Stimulated activated CD8-positive, alpha-beta memory T cell treated with anti-CD3 and anti-CD28 coated beads, Interleukin-2, amount 100 ng/mL, for 48 hours (primary cell): Measurements from ENCODE around the gene EIF3I.

Experiments
- DNase-seq, 2 donors: peaks; one replicate each; pipeline ENCODE4 v3.0.0-alpha.2; 2020; ENCODE audit warnings: low read depth in 2 of 2

EIF3I gene

DNA sequence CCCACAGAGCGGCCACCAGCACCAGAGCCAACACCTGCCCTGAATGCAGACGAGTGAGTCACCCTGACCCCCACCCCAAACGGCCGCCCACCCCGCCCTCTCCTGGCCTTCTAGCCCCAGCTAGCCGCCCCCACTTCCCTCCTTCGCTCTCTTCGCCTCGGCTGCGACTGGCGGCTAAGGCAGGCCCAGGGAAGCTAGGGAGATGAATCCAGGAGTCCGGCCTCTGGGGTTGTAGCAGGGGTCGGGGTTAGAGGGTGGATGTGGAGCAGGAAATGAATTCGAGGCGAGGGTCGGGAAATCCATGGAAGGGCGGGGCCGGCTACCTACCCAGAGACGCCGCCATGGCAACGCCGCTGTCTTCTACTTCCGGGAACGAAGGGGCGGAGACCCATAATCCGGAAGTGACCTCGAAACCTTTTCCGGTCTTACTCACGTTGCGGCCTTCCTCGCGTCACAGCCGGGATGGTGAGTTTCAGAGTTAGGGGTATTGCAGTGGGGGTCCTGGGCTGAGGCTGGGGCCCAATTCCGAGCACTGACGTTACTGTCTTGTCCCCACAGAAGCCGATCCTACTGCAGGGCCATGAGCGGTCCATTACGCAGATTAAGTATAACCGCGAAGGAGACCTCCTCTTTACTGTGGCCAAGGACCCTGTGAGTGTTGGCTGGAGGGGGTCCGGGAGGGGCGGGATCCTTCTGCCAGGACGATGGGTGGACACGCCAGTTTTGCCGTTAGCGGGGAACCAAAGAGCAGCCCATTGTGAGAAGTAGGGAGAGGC, at the start of gene EIF3I, which contains the start of gene TMEM234:
TSS of gene EIF3I (plus strand) at position 428 of the 776 bp plus-strand sequence. CDS start at position 463, 35 bp downstream.
TSS of gene TMEM234 (minus strand) at position 374 of the 776 bp plus-strand sequence. CDS start at position 343, 31 bp downstream.
- DNase-seq, result peak; percentile 81 to 88

- DNase-seq, result no peak
Measured at GRCh38 chr1:32172621-32173245, 49.5 kb upstream of the EIF3I start.

- DNase-seq, result no peak
Measured at GRCh38 chr1:32178380-32179192, 43.6 kb upstream of the EIF3I start.

DNA sequence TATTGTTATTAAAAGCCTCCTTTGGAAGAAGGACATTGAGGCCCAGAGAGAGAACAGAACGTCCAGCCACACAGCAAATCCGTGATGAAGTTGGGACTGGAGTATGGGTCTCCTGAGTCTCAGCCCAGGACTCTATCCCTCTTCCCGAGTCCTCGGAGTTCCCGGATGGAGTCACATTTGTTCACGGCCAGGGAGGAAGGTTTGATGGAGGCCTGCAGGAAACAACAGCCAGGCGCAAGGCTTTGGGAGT, 43.1 kb upstream of the EIF3I start:
- no peak for DNase-seq

- DNase-seq, result peak; percentile 90
Measured at GRCh38 chr1:32179443-32180185, 42.6 kb upstream of the EIF3I start, which contains the start of gene TXLNA. Gene TXLNA, plus strand, starts transcription at chr1:32179675. Its CDS starts 671 bp downstream, at chr1:32180346.

DNA sequence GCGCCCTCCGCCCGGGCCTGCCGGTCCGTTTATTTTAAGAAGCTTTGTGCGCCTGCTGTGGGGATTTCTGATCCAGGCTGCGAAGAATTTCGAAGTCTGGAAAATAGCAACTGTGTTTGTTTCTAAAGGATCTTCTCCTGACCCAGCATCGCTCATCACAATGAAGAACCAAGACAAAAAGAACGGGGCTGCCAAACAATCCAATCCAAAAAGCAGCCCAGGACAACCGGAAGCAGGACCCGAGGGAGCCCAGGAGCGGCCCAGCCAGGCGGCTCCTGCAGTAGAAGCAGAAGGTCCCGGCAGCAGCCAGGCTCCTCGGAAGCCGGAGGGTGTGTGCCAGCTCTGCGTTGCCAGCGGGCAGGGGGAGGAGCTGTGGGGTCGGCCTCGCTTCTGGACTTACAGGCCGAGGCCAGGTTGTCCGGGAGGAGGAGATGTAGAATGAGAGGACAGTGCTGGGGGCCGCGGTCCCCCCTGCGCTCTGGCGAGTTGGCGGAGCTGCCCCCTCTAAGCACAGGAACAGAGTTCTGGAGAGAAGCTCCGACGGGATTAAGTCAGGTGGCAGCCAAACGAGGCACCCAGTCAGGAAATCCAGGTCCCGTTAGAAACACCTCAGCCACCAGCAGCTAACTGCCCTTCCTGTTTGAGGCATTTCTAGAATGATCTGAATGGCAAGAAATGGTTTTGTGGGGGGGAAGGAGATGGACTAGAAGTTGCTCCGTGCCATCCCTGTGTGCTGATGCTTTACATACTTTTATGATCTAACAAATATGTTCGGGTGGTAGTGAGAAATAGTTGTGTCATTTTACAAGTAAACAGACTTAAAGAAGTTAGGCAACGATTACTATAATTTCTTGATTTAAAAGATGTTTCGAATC, 41.8 kb upstream of the EIF3I start:
- no peak for DNase-seq

- no peak for DNase-seq
Measured at GRCh38 chr1:32181065-32181464, 41.1 kb upstream of the EIF3I start.

GRCh38 chr1:32181563-32181962, 40.6 kb upstream of the EIF3I start:
- DNase-seq, result no peak

DNA sequence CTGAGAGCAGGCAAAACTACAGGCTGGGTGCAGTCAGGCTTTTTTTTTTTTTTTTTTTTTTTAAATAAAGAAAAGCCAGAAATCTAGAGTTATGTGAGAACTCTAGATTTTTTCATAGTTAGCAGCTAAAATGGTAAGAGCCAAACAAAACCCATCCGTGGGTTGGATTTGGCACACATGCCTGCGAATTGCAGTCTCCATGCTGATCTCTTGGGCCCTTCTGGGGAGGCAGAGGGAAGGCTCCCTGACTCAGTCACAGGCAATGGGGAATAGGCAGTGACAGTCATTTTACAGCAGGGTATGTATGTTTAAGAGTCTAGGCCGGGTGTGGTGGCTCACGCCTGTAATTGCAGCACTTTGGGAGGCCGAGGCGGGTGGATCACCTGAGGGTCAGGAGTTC, 40.1 kb upstream of the EIF3I start:
- DNase-seq, result no peak

DNA sequence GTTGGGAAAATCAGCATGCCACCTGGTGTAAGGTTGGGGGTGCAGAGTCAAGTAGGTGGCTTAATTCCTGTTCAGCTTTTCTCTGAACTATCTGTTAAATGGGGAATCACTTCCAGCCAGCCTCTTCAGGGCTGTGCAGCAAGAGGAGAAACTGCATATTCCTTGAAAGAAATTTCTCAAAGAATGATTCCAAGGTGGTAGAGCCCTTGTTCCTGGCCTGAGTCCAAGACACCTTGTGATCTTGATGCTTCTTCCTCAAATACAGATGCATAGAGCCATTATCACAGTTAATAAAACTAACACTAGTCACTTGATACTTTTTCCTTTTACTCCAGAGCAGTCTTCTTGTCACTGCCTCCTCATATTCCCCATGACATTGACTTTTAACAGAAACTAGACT, 37.6 kb upstream of the EIF3I start:
- no peak for DNase-seq

GRCh38 chr1:32186077-32186476, 36.1 kb upstream of the EIF3I start:
- DNase-seq, result no peak

- DNase-seq, result no peak
Measured at GRCh38 chr1:32186491-32186890, 35.7 kb upstream of the EIF3I start.

DNA sequence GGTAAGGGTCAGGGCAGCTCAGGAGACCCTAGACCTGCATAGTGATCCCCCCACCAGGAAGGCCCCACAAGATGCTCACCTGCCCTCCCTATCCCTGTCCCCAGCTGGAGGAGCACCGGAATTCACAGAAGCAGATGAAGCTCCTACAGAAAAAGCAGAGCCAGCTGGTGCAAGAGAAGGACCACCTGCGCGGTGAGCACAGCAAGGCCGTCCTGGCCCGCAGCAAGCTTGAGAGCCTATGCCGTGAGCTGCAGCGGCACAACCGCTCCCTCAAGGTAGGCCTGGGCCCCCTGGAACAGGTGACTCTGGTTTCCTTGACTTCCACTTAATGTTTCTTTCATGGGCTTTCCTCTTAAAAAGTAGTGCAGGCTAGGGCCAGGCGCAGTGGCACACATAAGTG, 34.4 kb upstream of the EIF3I start:
- DNase-seq, result no peak

- no peak for DNase-seq
Measured at GRCh38 chr1:32192220-32192948, 29.8 kb upstream of the EIF3I start.

- no peak for DNase-seq
Measured at GRCh38 chr1:32194984-32195383, 27.2 kb upstream of the EIF3I start.

GRCh38 chr1:32195531-32195930, 26.7 kb upstream of the EIF3I start:
- no peak for DNase-seq

- DNase-seq, result no peak
Measured at GRCh38 chr1:32195972-32196823, 26.0 kb upstream of the EIF3I start.

DNA sequence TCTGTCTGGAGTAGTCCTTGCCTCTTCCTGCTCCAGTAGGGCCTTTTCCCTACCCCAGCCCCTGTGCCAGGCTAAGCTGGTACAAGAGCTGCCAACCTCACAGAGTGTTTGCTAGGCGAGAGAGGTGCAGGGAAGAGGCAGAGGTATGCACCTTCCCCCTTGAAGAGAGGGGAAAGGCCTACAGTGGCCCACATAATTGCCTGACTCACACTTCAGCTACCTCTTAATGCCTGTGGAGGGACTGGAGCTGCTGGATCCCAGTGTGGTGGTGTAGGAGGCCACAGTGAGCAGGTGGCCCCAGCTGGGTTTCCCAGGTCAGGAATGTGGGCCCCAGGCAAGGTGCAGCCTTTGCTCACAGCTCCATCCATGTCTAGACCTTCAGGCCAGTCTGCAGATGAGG, 25.1 kb upstream of the EIF3I start:
- DNase-seq, result no peak

GRCh38 chr1:32197837-32198236, 24.4 kb upstream of the EIF3I start:
- no peak for DNase-seq
